NCI-H524 (cell line): ENCODE measurements around the gene PHRF1.

Experiments used
- DNase-seq, 2 experiments: peaks; one replicate each; lab custom pipeline; 2025; lab: John Stamatoyannopoulos, UW

PHRF1 gene

GRCh38 chr11:559020-559620, 17.1 kb upstream of the PHRF1 start:
- DNase-seq, result no peak

DNA sequence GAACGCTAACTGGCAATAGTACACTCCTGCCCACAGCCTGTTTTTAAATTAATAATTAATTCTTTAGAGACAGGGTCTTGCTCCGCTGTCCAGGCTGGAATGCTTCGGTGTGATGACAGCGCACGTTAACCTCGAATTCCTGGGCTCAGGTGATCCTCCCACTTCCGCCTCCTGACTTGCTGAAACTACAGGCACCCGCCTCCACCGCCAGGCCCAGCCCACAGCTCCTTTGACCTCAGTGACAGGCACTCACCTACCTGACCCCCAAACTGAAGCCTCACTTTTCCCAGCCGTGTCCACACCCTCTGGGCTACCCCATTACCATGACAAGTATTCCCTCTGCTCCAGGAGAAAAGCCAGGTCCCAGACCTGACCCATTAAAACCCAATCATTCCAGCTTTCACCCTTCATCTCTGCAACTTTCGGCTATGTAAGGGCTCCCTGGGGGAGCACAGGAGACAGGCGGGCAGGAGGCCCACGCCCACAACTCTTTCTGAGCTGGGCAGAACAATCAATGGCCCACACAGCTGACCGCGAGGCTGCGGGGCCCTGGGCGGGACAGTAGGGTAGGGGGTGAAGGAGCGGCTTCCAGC, 16.5 kb upstream of the PHRF1 start:
- DNase-seq, result no peak

DNA sequence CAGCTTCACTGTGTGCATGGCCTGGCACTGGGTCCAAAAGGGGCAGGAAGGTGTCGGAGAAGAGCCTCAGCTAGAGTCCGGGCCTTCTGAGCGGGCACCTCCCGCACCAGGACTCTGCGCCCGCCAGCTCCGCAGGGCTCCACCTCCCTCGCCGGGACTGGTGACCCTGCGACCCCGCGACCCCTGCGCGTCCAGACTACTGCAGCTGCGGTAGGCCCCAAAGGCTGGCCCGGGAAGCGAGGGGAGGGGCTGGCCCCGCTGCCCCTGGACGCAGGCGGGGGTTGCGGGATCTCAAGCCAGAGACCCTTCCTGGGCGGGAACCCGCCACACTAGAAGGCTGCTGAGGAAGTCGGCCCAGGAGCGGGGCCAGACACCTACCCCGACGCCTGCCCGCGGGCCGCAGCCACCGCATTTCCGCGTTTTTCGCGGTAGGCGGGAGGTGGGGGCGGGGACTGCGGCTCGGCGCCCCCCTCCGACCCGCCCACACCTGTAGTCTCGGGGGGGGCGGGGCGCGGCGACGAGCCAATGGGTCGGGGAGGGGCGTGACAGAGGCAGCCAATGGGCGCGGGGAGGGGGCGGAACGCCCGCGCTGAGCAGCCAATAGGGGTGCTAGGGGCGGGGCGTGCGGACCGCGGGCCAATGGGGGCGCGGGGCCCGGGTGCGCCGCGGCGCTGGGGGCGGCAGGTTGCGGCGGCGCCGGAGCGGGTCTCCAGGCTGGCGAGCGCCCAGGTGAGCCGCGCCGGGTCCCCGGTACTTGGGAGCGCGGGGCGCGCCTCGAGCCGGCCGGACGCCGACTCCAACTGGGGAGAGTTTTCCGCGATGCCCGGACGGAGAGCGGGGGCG, 15.7 kb upstream of the PHRF1 start, which contains the start of the genes LMNTD2 and RASSF7:
TSS of gene LMNTD2 (minus strand) at position 434 of the 843 bp plus-strand sequence. CDS start at position 412, 22 bp downstream.
TSS of gene RASSF7 (plus strand) at position 666 of the 843 bp plus-strand sequence. CDS start 799 bp downstream, outside the sequence.
- peak; percentile 77 to 85 for DNase-seq

- DNase-seq, result no peak
Observed at GRCh38 chr11:561148-562003, 14.9 kb upstream of the PHRF1 start.

GRCh38 chr11:562046-562645, 14.1 kb upstream of the PHRF1 start:
- no peak for DNase-seq

DNA sequence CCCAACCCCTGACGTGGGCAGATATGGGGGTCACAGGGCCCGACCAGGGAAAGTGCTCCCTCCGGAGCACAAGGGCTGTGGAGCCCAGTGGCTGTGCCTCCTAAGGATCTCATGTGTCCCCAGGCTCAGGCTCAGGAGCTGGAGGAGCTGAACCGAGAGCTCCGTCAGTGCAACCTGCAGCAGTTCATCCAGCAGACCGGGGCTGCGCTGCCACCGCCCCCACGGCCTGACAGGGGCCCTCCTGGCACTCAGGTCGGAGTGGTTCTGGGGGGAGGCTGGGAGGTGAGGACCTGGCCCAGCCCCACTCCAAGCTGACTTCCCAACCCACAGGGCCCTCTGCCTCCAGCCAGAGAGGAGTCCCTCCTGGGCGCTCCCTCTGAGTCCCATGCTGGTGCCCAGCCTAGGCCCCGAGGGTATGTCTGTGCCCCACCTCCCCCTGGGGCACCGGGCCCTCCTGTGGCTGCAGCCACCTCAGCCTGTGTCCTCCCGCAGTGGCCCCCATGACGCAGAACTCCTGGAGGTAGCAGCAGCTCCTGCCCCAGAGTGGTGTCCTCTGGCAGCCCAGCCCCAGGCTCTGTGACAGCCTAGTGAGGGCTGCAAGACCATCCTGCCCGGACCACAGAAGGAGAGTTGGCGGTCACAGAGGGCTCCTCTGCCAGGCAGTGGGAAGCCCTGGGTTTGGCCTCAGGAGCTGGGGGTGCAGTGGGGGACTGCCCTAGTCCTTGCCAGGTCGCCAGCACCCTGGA, 13.0 kb upstream of the PHRF1 start:
- DNase-seq, result no peak

- no peak for DNase-seq
Observed at GRCh38 chr11:563812-564578, 12.3 kb upstream of the PHRF1 start.

DNA sequence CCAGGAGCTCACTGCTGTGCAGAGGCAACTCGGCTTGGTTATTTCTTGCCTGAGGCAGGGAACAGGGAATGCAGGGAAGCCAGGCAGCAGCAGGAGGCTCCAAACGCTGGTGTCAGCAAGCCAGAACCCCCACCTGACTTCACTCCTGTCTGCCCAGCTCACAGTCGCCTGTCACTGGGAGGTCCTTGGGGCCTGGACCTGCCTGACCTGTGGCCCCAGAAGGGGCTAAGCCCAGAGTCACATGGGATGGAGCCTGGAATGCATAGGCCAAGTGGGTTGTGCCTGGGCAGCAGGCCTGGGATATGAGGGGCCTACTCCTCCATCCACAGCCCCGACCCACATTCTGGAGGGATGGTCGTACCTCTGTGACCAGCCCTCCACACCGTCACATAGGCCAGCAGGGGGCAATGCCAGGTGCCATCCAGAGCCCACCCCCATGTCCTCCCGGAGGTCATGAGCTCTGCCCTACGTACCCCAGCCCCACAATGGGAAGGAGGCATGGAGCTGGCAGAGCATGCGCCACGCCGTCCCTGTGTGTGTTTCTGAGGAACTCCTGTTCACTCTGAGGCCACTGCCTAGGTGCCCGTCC, 10.3 kb upstream of the PHRF1 start:
- no peak for DNase-seq

DNA sequence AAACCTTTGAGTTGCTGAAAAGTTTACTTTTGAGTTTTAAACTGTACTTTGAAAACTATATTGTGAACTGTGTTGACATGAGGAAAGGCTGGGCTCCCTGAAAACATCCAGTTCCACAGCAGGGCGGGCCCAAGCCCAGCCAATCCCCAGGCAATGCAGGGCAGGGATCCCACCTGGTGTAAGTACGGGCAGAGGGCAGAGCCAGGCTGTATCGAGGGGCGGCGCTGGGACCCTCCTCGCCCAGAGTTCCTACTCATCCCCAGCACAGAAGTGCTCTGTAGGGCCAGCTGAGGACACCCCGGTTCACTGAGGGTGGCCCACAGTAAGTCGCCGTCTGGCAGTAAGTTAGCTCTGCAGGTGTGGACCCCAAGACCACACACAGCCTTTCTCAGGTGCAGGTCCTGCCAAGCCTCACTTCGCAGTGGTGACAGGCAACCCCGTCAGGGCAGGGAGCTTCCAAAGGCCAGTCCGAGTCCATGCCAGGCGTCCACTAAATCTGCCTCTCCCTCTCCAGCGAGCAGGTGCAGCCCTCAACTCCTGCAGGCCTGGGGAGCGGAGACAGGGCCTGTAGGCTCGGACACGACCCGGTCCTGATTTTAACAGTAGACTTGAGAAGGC, 9.2 kb upstream of the PHRF1 start:
- DNase-seq, result no peak

- DNase-seq, result peak in 1 of 2 experiments; percentile 62
Observed at GRCh38 chr11:567629-568292, 8.5 kb upstream of the PHRF1 start.

- peak; percentile 75 to 94 for DNase-seq
Observed at GRCh38 chr11:568306-569157, 7.7 kb upstream of the PHRF1 start.

- no peak for DNase-seq
Observed at GRCh38 chr11:569158-569885, 6.9 kb upstream of the PHRF1 start.

DNA sequence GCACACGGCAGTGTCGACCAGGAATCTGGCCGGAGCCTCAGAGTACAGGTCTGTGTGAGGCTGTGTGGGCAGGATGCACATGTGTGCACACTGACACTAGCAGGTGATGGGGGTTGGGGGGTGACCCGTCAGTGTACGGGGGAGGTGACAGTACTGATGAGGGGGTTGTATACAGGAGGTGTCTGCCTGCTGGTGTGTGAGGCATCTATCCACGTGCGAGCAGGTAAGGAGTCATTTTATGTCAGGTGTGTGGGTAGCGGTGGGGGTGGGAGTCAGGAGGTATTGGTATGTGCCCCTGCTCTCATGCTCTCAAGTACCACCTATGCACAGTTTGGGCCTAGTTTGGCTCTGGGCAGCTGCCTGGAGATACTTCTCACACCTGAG, 4.5 kb upstream of the PHRF1 start:
- DNase-seq, result no peak

GRCh38 chr11:573146-573759, 3.0 kb upstream of the PHRF1 start:
- no peak for DNase-seq

DNA sequence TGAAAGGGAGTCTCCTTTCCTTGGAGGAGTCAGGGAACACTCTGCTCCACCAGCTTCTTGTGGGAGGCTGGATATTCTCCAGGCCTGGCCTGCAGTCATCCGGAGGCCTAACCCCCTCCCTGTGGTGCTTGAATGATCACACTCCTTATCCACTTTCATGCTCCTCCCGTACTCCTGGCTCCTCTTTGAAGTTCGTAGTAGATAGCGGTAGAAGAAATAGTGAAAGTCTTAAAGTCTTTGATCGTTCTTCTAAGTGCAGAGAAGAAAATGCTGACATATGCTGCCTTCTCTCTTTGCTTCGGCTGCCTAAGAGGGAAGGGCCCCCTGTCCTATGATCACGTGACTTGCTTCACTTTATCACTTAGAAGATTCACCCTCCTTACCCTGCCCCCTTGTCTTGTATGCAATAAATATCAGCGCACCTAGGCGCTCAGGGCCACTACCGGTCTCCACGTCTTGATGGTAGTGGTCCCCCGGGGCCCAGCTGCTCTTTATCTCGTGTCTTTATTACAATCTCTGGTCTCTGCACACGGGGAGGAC, 2.2 kb upstream of the PHRF1 start:
- peak in 1 of 2 experiments; percentile 39 for DNase-seq

DNA sequence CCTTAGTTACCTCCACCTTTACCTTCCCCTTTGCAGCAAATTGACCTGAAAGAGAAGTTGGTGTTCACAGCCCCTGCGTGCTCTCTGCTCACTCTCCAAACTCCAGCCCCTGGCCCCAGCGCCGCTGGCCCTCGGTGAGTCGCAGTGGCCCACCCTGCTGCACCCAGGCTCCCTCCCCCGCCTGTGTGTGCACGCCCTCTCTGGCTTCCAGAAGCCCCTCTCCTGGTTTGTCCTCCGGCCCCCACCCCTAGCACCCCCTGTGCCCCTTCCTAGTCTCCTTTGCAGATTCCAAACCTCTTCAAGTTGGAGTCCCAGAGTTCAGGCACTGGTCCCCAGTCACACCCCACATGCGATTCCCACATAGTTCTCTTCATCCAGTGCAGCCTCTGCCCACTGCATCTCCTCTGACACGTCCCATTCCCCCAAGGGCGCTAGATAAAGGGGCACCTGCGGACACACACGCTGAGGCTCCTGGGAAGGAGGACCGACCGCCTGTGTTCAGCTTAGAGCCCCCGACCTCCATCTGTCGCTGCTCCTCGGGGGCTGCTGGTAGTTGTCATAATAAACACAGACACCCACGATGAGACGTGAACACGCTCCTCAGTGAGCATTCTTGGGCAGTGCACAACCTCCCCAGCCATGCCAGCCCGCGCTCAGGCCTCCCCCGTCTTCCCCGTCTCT, 1.5 kb upstream of the PHRF1 start:
- DNase-seq, result peak in 1 of 2 experiments; percentile 54
